ENCODE results near the gene DIO3. TPM values are rescaled to one million over a fixed set of nuclear protein-coding genes. Genes with fewer than 3 reads are reported as not detected.

The DIO3 gene
- total RNA-seq, 1 donor from 2014 or later: not detected

DNA sequence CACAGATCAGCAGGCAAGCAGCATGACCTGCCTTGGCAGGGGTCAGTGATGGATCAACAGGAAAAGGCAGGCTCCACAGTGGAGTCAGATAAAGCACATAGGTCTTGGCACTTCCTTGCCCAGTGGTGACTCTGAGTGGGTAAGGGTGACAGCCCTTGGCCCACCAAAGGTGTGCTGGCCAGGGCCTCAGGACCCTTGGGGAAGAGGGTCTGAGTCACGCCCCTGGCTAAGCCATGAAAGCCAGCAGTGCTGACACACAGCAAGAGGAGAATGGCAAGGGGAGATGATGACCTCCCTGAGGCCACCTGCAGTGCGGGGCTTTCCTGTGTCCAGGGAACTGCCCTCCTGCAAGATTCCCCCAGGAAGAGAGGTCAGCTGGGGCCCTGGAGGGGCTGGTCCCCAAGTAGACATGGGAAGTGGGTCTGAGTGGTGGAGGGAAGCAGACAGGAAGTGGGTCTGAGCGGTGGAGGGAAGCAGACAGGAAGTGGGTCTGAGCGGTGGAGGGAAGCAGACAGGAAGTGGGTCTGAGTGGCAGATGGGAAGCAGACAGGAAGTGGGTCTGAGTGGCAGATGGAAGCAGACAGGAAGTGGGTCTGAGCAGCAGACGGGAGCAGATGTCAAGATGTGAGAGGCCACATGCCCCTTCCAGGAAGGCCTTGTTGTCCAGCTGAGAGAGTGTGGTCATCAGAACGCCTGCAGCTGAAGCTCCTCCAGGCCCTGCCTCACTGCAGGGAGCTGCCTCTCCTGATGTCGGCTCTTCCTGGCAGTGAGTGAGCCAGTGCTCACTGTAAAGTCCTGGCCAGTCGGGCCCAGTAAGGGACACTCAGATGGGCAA is 34.8 kb downstream of the DIO3 start:
- no peak for DNase-seq (ENCODE audit: low read depth, low spot score)

DNA sequence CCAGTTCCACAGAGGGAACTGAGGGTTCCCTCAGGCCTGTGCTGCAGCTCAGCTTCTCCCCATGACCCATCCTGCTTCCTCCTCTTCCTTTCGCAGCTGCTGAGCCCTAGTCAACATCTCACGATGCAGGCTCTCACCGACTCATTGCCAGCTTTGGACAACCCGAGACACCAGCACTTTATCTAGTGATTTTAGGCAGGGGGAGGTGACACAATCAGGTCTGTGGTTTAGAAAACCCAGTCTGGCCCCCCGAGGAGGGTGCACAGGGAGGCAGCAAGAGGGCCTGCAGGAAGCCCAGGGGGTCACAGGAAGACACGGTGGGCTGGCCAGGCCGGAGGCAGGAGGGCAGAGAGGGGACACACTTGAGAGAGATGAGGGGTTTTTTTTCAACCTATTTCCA is 35.4 kb downstream of the DIO3 start:
- no peak for DNase-seq (ENCODE audit: low read depth, low spot score)

DNA sequence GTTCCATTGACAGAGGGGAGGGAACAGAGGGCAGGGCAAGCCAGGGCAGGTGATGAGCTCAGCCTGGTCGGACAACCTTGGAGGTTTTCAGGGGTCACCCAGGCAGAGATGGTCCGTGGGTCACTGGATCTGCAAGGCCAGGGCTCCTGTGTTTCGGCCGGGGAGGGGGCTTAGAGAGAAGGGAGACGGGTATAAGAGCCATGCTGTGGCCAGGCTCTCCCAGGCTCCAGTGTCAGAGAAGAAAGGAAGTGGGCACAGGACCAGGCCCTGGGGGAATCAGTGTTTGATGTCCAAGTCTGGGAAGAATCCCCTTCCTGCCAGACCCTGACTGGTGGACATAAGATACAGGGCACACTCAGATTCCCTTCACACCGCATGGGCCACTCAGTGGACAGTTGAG is 36.9 kb downstream of the DIO3 start:
- DNase-seq (ENCODE audit: low read depth, low spot score): no peak

DNA sequence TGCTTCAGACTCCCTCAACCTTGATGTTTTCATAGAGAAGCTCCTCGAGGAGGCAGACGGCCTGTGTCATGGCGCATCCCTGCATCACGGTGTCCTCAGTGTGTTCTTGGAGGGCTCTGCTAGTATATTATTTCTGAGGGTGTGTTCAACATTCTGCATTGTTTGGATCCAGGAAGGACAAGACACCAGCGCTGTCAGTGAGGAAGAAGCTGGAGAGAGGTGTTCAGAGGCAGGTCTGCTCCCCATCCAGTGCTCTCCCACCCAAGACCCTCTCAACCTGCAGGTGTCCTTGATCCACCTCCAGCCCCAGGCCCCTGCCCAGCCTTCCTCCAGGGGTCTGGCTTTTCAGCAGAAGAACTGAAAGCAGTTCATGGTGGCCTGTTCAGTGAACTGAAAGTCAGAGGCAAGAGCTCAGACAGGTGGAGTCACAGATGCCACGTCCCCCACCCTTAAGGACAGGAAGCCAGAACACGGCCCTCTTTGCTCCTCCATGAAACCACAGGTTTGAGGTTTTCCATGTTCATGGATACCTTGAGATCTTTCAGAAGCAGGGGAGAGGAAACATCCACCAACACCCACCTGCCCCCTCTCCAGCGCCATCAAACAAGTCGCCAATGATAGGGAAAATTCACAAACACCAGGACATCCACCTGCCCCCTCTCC is 37.4 kb downstream of the DIO3 start:
- no peak for DNase-seq (ENCODE audit: low read depth, low spot score)

DNA sequence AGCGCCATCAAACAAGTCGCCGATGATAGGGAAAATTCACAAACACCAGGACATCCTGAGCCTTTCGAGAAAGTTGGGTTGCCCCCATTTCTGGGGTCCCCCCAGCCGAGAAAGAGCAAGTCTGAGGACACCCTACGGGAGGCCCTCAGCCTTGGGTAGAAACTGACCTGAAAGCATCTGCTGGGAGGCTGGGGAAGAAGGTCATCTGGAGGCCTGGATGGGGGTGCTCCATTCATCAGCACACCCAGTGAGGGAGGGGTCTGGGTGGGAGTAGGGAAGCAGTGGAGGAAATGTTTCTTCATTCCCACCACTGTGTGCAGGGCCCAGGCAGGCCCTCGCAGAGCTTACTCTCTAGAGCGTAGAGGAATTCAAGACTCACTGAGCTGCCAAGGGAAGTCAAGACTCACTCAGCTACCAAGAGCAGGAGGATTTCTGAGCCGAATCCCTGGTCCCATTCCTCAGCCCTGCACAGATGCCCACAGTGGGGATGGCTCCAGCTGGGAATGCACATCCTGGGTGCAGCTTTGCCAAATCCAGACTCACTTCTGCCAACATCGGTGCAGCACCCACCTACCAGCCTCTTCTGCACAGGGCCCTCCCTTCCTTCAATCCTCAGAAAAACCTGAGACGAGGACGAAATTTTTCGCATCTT is 38.1 kb downstream of the DIO3 start:
- no peak for DNase-seq (ENCODE audit: low read depth, low spot score)

DNA sequence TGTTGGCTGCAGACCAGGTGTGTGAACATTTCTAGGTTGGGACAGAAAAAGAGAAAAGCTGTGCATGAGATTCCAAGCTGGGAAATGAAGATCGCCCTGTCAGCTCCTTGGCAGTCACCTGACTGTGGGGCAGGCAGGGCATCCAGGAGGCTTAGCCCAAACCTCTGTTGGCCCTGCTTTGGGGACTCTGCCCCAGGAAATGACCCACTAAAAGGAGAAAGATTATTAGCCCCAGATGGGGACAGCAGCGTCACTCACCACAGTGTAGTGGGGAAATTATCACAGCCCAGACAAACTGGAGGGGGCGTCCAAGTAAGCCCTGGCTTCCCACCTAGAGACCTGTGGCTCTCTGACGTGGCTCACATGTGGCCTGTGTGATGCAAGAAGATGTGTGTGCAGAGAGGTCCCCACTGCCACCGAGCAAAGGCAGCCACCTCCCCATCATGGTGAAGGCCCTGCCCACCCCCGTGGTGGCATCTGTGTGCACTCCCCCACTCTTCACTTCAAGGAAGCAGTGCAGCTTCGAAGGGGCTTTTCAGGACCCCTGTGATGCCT is 39.1 kb downstream of the DIO3 start:
- DNase-seq (ENCODE audit: low read depth, low spot score): no peak

DNA sequence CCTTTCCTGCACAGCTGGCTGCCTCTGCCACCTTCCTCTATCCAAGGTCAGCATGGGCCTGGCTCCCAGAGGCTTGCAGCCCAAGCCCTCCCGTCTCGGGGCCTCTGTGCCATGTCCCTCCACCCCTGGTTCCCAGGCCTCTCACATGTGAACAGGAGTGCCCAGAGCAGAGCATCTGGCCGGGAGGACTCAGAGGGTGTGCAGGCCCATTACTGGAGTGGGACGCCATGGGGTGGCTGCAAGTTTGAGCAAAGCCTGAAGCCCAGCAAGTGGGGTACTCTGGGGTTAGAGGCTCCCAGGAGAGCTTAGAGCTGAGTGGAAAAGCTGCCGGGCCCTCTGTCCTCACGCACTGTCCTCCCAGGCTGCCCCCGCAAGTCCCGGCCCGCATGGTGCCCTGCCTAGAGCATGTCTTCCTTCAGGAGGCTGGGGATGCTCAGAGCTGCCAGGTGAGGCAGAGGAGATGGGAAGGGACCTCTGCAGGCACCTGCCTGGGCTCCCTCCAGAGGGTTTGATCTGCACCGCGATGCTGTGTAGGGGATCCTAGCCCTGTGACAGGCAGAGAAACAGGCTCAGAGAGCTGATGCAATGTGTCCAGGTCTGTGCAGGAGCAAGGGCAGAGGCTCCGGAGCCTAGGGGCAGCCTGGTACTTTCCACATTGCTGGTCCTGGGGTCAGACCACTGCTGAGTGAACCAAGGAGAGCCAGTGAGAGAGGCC is 39.8 kb downstream of the DIO3 start:
- DNase-seq (ENCODE audit: low read depth, low spot score): no peak

DNA sequence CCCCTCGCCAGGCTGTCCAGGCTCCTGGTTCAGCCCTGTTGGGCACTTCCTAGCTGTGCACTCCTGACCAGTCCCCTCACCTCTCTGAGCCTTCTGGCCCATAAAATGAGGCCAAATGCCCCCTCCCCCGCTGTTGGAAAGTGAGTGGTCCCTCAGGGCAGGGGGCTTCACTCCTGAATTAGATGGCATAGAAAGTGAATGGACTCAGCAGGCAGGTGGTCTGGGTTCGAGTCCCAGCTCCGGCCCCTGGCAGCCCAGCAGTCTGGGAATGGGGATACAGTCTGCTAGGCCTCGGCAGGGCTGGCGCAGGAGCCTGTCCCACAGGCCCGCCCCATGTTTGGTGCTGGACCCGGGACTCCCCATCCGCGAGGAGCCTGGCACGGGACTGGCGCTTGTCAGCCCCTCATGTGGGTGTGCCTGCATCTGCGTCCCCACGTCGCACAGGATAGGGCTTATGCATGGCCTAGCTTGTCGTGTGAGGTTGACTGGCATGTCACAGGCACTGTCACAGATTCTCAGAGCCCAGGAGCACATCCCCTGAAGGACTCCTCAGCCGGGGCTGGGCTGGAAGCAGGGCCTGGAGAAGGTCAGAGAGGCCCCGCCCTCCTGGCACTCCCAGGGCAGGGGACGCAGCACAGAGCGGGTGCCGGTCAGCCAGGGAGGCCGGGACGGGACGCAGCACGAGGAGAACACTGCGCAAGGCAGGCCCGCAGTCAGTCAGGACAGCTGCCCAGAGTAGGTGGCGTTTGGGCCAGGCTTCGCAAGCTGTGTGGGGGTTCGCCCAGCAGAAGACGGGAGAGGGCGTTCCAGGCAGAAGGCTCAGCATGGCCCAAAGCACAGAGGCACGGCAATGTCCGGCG is 40.5 kb downstream of the DIO3 start:
- no peak for DNase-seq (ENCODE audit: low read depth, low spot score)

DNA sequence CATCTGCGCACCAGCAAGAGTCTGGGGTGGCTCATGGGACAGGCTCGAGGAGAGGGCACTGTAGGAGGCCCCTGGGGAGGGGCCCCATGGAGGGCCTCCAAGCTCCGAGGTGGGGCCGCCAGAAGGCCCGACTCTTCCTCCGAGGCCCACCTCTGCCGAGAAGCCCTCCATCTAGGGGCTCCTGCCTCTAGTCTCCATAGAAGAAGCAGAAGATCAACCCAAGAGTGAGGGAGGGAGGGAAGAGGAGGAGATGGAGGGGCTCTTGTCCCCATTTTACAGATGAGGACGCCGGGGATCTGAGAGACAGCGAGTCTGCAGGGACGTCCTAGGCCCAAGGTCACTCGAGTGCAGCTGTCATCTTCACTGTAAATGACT is 41.2 kb downstream of the DIO3 start:
- no peak for DNase-seq (ENCODE audit: low read depth, low spot score)

DNA sequence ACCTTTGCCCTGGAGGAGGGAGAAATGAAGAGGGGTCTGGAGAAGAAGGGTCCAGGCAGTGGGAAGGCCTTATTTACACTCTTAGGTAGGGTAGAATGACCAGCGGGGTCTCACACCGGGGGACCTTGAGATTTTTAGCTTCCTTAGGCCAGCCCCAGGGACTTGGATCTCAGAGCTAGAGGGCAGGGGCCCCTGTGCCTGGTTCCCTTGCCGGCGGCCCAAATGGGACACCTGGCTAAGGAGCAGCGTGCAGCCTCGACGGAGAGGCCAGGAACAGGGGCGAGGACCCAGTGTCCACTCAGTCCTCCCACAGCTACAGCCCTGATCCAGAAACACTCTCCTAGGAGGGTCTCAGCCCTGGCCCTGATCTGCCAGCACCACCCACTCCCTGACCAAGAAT is 41.8 kb downstream of the DIO3 start:
- no peak for DNase-seq (ENCODE audit: low read depth, low spot score)

DNA sequence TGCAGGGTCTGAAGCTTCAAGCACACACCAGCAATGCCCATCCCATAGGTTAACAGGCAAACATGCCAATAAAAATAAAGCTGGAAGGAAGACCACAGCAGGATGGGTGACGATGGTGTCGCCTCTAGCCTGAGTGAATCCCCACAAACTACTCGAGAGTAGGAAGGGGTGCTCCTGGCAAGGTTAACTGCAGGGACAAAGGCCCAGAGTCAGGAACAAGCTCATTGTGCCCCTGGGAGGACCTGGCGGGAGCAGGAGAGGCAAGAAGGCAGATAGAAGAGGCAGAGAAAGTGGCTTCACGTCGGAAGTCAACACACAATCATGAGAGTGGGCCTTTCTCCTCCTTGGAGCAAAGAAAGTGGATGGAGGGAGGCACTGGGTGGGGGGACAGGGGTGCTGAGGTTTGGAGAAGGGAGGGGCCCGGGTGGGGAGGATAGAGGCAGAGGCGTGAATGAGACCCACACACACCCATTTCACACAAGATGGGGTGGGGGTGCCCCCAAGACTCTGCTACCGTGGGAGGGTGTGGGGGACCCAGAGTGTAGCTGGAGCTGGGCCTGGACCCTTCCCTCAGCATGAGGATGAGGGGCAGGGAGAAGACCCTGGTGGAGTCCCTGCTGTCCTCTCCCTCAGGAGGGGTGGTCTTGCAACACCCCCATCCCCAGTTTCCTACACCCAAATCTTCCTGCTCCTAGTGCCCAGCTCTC is 43.1 kb downstream of the DIO3 start:
- no peak for DNase-seq (ENCODE audit: low read depth, low spot score)

DNA sequence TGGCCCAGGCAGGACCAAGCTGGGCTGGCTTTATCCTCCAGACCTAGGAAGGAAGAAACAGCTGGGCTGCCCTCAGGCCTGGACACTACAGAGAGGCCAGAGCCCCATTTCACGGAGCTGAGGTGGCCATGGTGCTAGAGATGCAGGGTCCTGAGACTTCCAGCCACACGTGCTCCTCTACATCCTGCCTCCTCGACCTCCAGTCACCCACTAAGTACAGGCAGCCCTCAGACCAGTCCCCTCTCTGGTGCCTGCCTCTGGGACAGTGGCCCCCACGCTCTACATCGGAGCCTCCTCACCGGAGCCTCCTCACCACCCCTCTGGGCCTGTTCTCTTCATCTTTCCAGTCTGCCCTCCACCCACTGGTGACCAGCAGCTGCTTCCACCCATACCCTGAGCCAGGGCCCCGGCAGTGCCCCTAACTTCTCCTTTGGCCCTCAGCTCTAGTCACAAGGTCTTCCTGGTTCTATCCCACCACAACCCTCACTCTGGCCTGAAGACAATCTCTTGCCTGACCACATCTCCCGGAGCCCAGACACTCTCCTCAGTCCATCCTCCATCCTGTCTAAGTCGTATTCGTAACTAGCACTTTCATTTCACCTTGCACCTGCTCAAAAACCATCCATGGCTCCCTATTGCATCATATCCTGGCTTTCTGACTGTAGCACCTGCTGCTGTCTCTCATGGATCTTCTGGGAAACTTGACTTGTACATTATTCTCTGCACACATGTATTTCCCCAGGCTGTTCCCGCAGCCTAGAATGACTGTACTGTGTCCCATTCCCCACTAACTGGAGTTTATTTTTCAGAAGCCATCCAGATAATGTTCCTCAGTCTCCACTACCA is 43.9 kb downstream of the DIO3 start:
- DNase-seq (ENCODE audit: low read depth, low spot score): no peak

DNA sequence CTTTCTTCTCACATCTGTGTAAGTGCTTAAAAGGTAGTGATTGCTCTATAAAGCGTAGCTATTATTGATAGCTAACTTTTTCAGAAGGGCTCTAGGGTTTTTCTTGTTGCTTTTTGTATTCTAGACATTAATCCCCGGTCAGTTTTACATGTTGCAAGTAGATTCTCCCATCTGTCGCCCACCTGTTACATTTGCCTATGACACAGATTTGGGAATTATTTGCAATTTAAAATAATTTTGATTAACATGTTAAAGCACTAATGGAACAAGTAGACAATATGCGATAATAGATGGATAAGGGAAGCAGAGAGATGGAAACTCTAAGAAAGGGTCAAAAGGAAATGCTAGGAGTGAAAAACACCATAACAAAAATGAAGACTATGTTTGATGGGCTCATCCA is 44.5 kb downstream of the DIO3 start:
- no peak for DNase-seq (ENCODE audit: low read depth, low spot score)

Other genes with a start within 250 kb of the DIO3 start
- 81.4 and 81.5 TPM in 2 replicates for gene PPP2R5C, start 200.2 kb downstream of the DIO3 start, total RNA-seq

Data from pulmonary artery endothelial cell (primary cell).